Measurements from ENCODE around the gene FOXB1. TPM values are rescaled to one million over a fixed set of nuclear protein-coding genes. Genes with fewer than 3 reads are reported as not detected.
A peak's percentile ranks its signal among the peaks of the same experiment; 100 is the strongest.

Gene FOXB1
- total RNA-seq, 4 donors from 2014 or later = not detected

GRCh38 chr15:60005352-60006202, 1.5 kb downstream of the FOXB1 start:
- no peak for TF ChIP-seq POLR2A (IDR thresholded peaks at IDR 0.05)
- TF ChIP-seq CTCF (IDR thresholded peaks at IDR 0.05) = no peak
- 4 to 6% methylated on average over 16 to 31 of the region's 77 CpGs for WGBS, 2 donors
- Histone ChIP-seq H3K36me3 (no peaks in the 10 kb centered on the region), H3K4me1 (peaks cover 28 to 34% of the 10 kb centered on the region in 2 donors), H3K27ac (no peak overlapping the region), H3K9me3 (no peaks in the 10 kb centered on the region), H3K27me3 (peaks cover 93% of the 10 kb centered on the region), H3K4me3 (replicated peaks in 1 of 3) (peak overlapping the region in 1 of 3 donors; percentile 30)
- intact Hi-C loops (cut with DNase I) = no loop called here
- no peak for DNase-seq

GRCh38 chr15:60006203-60006862, 2.2 kb downstream of the FOXB1 start:
- 5 to 7% methylated on average over 19 to 28 of the region's 32 CpGs for WGBS, 2 donors
- H3K36me3 ChIP-seq = no peaks in the 10 kb centered on the region
- peaks cover 28 to 34% of the 10 kb centered on the region in 2 donors for H3K4me1 ChIP-seq
- intact Hi-C loops (cut with DNase I) = no loop called here
- no peak overlapping the region for H3K27ac ChIP-seq
- no peak for TF ChIP-seq CTCF (IDR thresholded peaks at IDR 0.05)
- TF ChIP-seq POLR2A (IDR thresholded peaks at IDR 0.05) = no peak
- H3K9me3 ChIP-seq = no peaks in the 10 kb centered on the region
- H3K4me3 ChIP-seq (replicated peaks in 1 of 3) = peak overlapping the region in 2 of 3 donors; percentile 30 to 31
- peaks cover 92% of the 10 kb centered on the region for H3K27me3 ChIP-seq
- no peak for DNase-seq

- Histone ChIP-seq H3K36me3 (no peaks in the 10 kb centered on the region), H3K27me3 (peaks cover 87% of the 10 kb centered on the region), H3K4me3 (replicated peaks in 1 of 3) (peak overlapping the region in 1 of 3 donors; percentile 30), H3K27ac (no peak overlapping the region), H3K9me3 (no peaks in the 10 kb centered on the region), H3K4me1 (peaks cover 28 to 34% of the 10 kb centered on the region in 2 donors)
- TF ChIP-seq POLR2A (IDR thresholded peaks at IDR 0.05) (no peak), CTCF (IDR thresholded peaks at IDR 0.05) (no peak)
- no peak for DNase-seq
- intact Hi-C loops (cut with DNase I) = no loop called here
- 6 to 15% methylated on average over 4 of the region's 4 CpGs for WGBS, 2 donors
These were observed 2.8 kb downstream of the FOXB1 start for GRCh38 chr15:60006873-60007272.

GRCh38 chr15:60009124-60009960, 5.2 kb downstream of the FOXB1 start:
- WGBS, 2 donors = 15 to 19% methylated on average over 6 of the region's 6 CpGs
- TF ChIP-seq CTCF (IDR thresholded peaks at IDR 0.05) = no peak
- TF ChIP-seq POLR2A (IDR thresholded peaks at IDR 0.05) = no peak
- Histone ChIP-seq H3K4me3 (replicated peaks in 1 of 3) (no peak overlapping the region), H3K36me3 (no peaks in the 10 kb centered on the region), H3K27ac (no peak overlapping the region), H3K27me3 (peaks cover 69% of the 10 kb centered on the region), H3K9me3 (no peaks in the 10 kb centered on the region), H3K4me1 (peaks cover 21 to 26% of the 10 kb centered on the region in 2 donors)
- intact Hi-C loops (cut with DNase I) = no loop called here
- no peak for DNase-seq

All from thyroid gland (tissue), 4 donors.